HG03108 (cell line): ENCODE results near the gene PANK2.
"Not testable (repeated sequence)": the region's sequence is repeated elsewhere in the genome, so short reads cannot be mapped to it uniquely, and the experiment has no call there.

Experiments
- ATAC-seq: cut with Tn5 transposase; IDR thresholded peaks from one replicate; pipeline ENCODE4 v1.9.1; 2021; ENCODE audit warnings: moderate library complexity; ENCODE audit not compliant: unreplicated experiment

Gene PANK2

GRCh38 chr20:3925899-3926638, 36.9 kb downstream of the PANK2 start:
- no peak for ATAC-seq

GRCh38 chr20:3927486-3928291, 38.5 kb downstream of the PANK2 start:
- ATAC-seq, result no peak

DNA sequence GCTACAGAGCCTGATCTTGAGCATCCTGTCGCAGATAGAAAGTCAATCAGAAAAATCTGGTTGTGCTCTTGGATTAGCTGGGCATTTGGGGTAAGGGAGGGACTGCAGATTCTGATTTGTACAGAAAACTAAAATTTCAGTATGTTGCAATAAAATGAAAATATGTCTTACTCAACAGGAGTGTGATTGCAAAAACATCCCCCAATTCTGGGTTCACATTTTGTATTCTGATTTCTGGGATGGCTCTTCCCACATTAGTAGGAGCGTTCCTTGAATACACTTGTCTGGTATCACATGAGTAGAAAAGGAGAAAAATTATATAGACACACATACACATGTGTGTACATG, 40.5 kb downstream of the PANK2 start:
- ATAC-seq, result no peak

- no peak for ATAC-seq
Measured at GRCh38 chr20:3930265-3931206, 41.3 kb downstream of the PANK2 start.

DNA sequence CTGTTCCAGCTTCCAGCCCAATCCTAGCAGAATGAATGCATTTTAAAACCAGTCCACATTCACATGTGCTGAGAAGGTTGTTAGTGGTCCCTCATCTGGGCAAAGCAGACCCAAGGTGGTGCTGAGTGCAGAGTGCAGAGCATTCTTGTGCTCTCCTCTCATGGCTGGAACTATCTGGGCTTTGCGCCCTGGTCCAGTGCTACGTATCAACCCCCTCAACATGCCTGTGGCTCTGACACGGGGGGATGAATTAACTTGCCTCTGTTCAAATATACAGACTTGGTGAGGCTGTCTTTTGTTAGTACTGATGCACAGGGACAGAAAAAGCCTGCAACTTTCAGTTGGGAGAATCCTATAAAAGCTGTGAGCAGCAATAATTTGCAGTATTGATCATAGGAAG, 42.5 kb downstream of the PANK2 start:
- ATAC-seq, result no peak

DNA sequence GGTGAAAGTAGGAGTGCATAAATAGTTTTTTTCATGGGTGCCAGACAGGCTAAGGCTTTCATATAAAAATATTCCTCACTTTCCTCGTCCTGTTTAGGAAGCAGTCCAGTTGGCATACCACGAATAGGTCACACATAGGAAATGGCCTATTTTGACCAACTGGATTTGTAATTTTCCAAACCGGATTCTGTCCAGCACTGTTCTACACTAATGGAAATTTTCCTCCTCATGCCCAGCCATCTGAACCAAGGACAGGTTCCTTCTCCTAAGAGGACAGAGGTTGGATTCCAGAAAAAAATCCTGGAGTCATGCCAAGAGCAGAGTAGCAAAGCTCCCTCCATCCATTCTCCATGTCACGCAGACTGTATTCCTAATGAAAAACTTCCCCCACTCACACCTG, 43.1 kb downstream of the PANK2 start:
- ATAC-seq, result no peak

DNA sequence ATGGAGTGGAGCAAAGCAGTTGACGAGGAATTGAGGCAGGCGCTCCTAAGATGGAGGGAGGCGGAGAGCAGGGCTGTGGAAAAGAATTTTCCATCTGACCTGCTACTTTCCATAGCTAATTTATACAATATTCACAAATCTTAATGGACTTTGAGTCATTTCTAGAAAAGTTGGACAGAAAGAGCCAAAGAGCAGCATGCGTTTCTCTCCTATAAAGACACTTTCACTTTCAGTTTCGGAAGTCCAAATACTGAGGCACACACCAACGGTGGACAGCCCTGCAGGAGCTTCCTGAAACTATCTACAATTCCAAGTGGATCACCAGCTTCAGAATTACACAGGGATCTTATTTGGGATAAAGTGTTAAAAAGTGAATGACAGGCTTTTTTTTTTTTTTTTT, 43.5 kb downstream of the PANK2 start:
- ATAC-seq, result no peak

GRCh38 chr20:3933218-3933617, 44.0 kb downstream of the PANK2 start:
- ATAC-seq, result no peak

DNA sequence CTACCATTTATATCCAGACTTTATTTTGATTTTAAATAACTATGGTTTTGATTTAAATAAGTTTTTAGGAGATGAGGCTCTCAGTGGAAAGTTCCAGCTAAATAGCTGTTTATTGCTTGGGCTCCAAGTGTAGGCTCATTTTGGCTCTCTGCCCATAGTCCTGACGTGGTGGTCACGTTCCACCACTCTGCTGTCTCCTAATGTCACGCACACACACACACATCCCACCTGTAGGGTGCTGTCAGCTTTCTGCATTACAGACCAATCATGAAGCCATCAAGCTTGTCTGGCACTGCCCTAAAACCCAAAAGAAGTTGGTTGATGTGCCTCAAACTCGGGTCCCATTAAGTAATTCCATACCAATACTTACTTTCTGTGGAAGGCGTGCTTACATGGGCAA, 45.4 kb downstream of the PANK2 start:
- no peak for ATAC-seq

GRCh38 chr20:3935295-3935955, 46.2 kb downstream of the PANK2 start:
- ATAC-seq, result no peak

- ATAC-seq, result no peak
Measured at GRCh38 chr20:3935956-3936340, 46.8 kb downstream of the PANK2 start.

GRCh38 chr20:3937618-3938017, 48.4 kb downstream of the PANK2 start:
- no peak for ATAC-seq

DNA sequence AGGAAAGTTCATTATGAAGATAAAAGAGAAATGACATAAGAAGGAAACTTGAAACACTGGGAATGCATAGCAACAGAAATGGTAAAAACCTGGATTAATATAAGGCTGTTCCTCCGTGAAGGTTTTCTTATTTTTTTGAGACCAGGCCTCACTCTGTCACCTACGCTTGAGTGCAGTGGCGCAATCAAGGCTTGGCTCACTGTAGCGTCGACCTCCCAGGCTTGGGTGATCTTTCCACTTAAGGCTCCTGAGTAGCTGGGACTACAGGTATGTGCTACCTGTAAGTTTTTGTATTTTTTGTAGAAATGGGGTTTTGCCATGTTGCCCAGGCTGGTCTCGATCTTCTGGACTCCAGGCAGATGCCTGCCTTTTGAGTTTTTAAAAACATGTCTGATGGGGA, 51.7 kb downstream of the PANK2 start:
- no peak for ATAC-seq

DNA sequence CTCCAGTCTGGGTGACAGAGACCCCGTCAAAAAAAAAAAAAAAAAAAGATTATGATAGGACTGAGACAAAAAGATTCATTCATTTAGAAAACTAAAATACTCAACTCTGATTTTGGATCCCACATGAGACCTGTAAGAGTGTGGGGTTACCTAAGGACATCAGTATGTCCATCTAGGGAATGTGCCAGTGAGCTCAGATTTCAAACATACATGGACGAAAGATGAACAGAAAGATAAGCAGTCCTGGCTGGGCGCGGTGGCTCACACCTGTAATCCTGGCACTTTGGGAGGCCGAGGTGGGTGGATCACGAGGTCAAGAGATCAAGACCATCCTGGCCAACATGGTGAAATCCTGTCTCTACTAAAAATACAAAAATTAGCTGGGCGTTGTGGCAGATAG, 57.5 kb downstream of the PANK2 start:
- not testable (repeated sequence) for ATAC-seq

GRCh38 chr20:3964719-3965118, 75.5 kb downstream of the PANK2 start:
- no peak for ATAC-seq

DNA sequence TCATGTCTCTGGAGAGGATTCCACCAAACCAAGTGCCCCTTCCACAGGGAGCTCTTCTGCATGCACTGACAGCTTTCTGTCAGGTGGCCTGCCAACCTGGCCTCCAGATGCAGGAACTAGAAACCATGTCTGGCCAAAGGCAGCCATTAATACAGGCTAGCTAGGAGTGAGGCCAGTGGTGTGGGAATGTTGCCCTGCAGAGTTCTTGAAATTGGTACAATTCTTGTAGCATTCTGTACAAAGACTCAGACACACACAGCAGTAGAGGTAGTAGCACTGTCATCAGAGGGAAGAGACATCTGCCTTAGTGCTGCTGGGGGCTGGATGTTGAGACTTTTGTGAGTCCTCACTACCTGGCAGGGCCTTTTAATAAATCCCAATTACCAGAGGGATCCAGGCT, 77.4 kb downstream of the PANK2 start:
- no peak for ATAC-seq

DNA sequence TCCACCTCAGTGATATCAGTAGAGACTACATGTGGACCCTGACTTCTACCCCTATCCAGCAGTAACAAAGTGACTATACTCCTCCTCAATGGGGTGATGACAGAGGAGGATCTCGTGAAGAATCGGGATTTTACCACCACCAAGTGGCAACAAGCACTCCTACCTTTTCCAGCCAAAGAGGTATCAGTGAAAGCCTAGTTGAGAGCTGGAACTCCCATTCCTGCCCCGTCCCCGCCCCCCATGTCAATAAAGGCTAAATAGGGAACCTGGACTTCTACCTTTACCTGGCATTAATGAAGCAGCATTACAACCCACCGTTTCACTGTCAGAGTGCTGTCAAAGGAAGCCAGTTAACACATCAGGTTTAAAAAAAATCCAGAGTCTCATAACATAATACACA, 80.8 kb downstream of the PANK2 start:
- no peak for ATAC-seq

DNA sequence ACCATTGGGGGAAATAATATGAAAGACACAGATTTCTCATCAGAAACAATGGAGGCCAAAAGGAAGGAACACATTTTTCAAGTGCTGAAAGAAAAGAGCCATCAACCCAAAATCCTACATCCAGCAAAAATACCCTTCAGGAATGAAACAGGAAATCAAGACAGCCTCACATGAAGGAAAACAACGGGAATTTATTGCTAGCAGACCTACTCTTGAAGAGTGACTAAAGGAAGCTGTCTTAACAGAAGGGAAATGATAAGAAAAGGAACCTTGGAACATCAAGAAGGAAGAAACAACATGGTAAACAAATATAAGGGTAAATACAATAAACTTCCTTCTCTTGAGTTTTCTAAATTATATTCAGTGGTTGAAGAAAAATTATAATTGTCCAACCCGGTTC, 82.0 kb downstream of the PANK2 start:
- no peak for ATAC-seq

DNA sequence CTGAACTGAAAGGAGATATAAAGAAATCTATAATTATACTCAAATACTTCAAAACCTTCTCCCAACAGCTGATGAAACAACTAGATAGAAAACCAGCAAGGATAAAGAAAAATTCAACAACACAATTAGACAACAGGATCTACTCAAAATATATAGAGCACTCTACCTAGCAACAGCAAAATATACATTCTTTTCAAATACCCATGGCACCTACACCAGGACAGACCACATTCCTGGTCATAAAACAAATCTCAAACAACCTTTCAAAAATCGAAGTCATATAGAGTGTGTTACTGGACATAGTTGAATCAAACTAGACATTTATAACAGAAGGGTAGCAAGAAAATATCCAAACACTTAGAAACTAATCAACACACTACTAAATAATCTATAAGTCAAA, 83.0 kb downstream of the PANK2 start:
- ATAC-seq, result no peak

DNA sequence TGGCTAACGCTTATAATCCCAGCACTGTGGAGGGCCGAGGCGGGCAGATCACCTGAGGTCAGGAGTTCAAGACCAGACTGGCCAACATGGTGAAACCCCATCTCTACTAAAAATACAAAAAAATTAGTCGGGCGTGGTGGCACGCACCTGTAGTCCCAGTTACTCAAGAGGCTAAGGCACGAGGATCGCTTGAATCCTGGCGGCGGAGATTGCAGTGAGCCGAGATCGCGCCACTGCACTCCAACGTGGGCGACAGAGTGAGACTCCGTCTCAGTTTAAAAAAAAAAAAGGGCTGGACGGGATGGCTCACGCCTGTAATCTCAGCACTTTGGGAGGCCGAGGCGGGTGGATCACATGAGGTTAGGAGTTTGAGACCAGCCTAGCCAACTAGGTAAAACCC, 83.4 kb downstream of the PANK2 start:
- ATAC-seq, result not testable (repeated sequence)

DNA sequence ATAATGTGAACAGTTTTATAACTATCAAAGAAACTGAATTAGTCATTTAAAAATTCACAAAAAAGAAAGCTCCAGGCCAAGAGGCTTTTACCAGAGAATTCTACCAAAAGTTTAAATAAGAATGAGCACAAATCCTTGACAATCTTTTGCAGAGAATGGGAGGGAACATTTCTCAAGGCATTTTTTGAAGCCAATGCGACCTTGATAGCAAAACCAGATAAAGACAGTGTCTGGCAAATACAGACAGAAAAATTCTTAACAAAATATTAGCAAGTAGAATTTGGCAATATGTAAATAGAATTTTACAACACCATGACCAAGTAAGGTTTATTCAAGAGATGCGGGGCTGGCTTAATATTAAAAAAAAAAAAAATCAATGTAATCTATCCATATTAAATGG, 84.5 kb downstream of the PANK2 start:
- no peak for ATAC-seq
